ENCODE results near the gene MPIG6B. TPM values are rescaled to one million over a fixed set of nuclear protein-coding genes. Genes with fewer than 3 reads are reported as not detected.

The MPIG6B gene
- total RNA-seq, 4 donors from 2014 or later, result 0.54 TPM; not detected in 3

- peaks cover 1 to 78% (median 25%) of the 10 kb centered on the region in 3 donors for H3K4me1 ChIP-seq
Measured at GRCh38 chr6:31734247-31734820, 11.2 kb downstream of the MPIG6B start.

DNA sequence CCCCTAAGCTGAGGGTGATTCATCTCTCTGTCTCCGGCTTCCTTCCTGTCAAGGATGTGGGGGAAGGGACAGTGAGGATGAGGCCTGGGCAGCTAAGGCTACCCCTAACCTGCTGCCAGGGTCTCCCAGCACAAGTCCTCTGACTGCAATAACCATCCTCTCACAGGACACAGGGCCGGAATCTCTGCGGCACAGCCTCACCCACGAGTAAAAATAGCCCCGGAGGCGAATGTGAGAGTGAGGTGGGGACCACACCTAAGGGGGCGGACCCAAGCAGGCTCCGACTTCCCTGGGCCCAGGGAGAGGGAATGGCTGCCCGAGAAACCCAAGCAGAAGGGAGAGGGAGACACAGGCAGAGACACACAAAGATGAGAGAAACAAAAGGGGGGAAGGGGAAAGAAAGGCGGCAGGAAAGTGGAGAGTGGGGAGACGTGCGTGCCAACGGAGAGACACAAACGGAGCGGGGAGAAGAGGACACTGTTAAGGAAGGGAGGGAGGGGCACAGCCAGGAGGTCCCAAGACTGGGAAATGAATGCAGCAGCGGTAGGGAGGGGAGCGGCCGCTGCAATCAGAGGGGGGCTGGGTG is 11.7 kb downstream of the MPIG6B start:
- WGBS, 2 donors (ENCODE audit: low coverage in 1 of 2), result 0% methylated on average over 1 to 14 of the region's 18 CpGs
- H3K36me3 ChIP-seq, result peaks cover 0 to 38% of the 10 kb centered on the region in 2 donors
- H3K27me3 ChIP-seq, result no peaks in the 10 kb centered on the region
- no peak for ATAC-seq
- peak overlapping the region; percentile 79 to 93 (median 91) for H3K27ac ChIP-seq
- TF ChIP-seq POLR2A (IDR thresholded peaks at IDR 0.05), result peak in 1 of 2 donors; percentile 16
- no peak for TF ChIP-seq POLR2AphosphoS5 (IDR thresholded peaks at IDR 0.05)
- no peaks in the 10 kb centered on the region for H3K9me3 ChIP-seq
- H3K4me1 ChIP-seq, result peaks cover 3 to 81% (median 26%) of the 10 kb centered on the region in 3 donors
- peak overlapping the region; percentile 61 to 71 for H3K4me3 ChIP-seq

More at GRCh38 chr6:31734247-31734820, 11.2 kb downstream of the MPIG6B start:
- H3K4me3 ChIP-seq, result peak overlapping the region; percentile 61 to 71
- H3K9me3 ChIP-seq, result no peaks in the 10 kb centered on the region
- H3K27ac ChIP-seq, result peak overlapping the region; percentile 79 to 93 (median 91)
- peaks cover 0 to 38% of the 10 kb centered on the region in 2 donors for H3K36me3 ChIP-seq
- TF ChIP-seq EP300 (IDR thresholded peaks at IDR 0.05), result no peak
- no peak for TF ChIP-seq POLR2A (IDR thresholded peaks at IDR 0.05)
- TF ChIP-seq POLR2AphosphoS5 (IDR thresholded peaks at IDR 0.05), result no peak
- TF ChIP-seq, protein P1, sequence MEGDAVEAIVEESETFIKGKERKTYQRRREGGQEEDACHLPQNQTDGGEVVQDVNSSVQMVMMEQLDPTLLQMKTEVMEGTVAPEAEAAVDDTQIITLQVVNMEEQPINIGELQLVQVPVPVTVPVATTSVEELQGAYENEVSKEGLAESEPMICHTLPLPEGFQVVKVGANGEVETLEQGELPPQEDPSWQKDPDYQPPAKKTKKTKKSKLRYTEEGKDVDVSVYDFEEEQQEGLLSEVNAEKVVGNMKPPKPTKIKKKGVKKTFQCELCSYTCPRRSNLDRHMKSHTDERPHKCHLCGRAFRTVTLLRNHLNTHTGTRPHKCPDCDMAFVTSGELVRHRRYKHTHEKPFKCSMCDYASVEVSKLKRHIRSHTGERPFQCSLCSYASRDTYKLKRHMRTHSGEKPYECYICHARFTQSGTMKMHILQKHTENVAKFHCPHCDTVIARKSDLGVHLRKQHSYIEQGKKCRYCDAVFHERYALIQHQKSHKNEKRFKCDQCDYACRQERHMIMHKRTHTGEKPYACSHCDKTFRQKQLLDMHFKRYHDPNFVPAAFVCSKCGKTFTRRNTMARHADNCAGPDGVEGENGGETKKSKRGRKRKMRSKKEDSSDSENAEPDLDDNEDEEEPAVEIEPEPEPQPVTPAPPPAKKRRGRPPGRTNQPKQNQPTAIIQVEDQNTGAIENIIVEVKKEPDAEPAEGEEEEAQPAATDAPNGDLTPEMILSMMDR (IDR thresholded peaks at IDR 0.05), result no peak
- ATAC-seq, result no peak
- H3K27me3 ChIP-seq, result no peaks in the 10 kb centered on the region
- 0 to 10% methylated on average over 2 of the region's 2 CpGs for WGBS, 2 donors (ENCODE audit: low coverage in 1 of 2)

DNA sequence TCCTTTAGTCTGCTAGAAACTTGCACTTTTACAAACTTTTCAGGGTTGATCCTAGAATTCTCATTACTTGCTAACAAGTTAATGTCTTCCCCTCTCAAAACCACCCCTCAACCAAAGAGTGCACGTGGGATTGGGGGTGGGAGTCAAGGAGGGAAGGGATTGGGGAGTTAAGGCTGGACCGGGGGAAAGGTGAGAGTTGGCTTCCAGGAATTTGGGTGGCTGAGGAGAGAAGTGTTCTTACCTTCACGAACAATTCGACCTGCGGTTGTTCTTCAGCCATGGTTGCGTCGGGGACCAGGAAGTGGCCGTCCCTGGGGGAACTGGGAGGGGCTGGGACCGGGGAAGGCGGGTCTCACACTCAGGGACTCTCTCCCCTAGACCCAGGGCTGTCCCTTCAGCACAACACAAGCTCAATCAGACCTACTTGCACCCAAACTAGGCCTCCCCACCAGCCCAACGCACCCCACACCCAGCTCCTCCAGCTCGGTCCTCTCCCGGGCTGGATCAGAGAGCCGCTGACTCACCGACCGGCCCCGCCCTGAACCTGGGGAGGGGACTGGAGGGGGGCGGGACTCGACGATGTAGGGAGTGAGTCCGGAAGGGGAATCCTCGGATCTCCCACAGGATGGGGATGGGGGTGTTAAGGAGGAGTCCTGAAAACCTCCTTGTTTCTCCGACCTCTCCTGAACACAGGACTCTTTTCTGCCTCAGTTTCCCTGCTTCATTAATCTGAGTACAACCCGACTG is 13.0 kb downstream of the MPIG6B start, which contains the start of gene CLIC1:
TSS of gene CLIC1 (minus strand) at position 510 of the 747 bp plus-strand sequence. CDS start at position 280, 230 bp downstream.
- Histone ChIP-seq H3K27ac (peak within 1 kb of the TSS; percentile 79 to 93 (median 91)), H3K27me3 (no peaks in the 10 kb centered on the region), H3K4me3 (peak within 1 kb of the TSS; percentile 61 to 71), H3K36me3 (peaks cover 0 to 32% of the 10 kb centered on the region in 2 donors), H3K4me1 (peaks cover 3 to 78% (median 25%) of the 10 kb centered on the region in 3 donors), H3K9me3 (no peaks in the 10 kb centered on the region)
- WGBS, 2 donors (ENCODE audit: low coverage in 1 of 2), result 0 to 3% methylated on average over 2 to 10 of the region's 24 CpGs
- TF ChIP-seq, protein P1 (IDR thresholded peaks at IDR 0.05), result no peak
- no peak for TF ChIP-seq EP300 (IDR thresholded peaks at IDR 0.05)
- peak; percentile 86 to 88 for TF ChIP-seq POLR2A (IDR thresholded peaks at IDR 0.05)
- peak; percentile 96 for TF ChIP-seq POLR2AphosphoS5 (IDR thresholded peaks at IDR 0.05)
- peak; percentile 69 for ATAC-seq

- 0% methylated on average over 1 to 2 of the region's 10 CpGs for WGBS, 2 donors (ENCODE audit: low coverage in 1 of 2)
- Histone ChIP-seq H3K27me3 (no peaks in the 10 kb centered on the region), H3K27ac (peak overlapping the region; percentile 79 to 93 (median 91)), H3K36me3 (peaks cover 0 to 25% of the 10 kb centered on the region in 2 donors), H3K4me1 (peaks cover 3 to 73% (median 25%) of the 10 kb centered on the region in 3 donors), H3K9me3 (no peaks in the 10 kb centered on the region), H3K4me3 (peak overlapping the region; percentile 61 to 71)
- no peak for ATAC-seq
- TF ChIP-seq EP300 (IDR thresholded peaks at IDR 0.05) (no peak), POLR2A (IDR thresholded peaks at IDR 0.05) (no peak), POLR2AphosphoS5 (IDR thresholded peaks at IDR 0.05) (no peak)
- TF ChIP-seq, protein P1 (IDR thresholded peaks at IDR 0.05), result no peak
Measured at GRCh38 chr6:31736768-31737314, 13.7 kb downstream of the MPIG6B start.

Data from gastroesophageal sphincter (tissue), 4 donors.